Thyroid gland (tissue), 4 donors: Measurements from ENCODE around the gene ADO. TPM values are rescaled to one million over a fixed set of nuclear protein-coding genes. Genes with fewer than 3 reads are reported as not detected.
"Not testable (repeated sequence)": the region's sequence is repeated elsewhere in the genome, so short reads cannot be mapped to it uniquely, and the experiment has no call there.

ENCODE experiments used
- DNase-seq, 2 donors: peaks; one replicate each; pipeline ENCODE4 v3.0.0-alpha.2; 2019
- H3K27ac ChIP-seq, 3 donors: fragments of 200-600 bp; sonication (generic); 1 replicate in 2 of 3; 2 replicates in 1 of 3; pipeline ENCODE4 v1.5.1; 2016 to 2019; ENCODE audit warnings: mild to moderate bottlenecking in 1 of 3, moderate library complexity in 1 of 3
- H3K27me3 ChIP-seq: fragments of 200-600 bp; sonication (generic); one replicate; pipeline ENCODE4 v1.5.1; 2019
- H3K36me3 ChIP-seq, 2 donors: fragments of 200-600 bp; sonication (generic); one replicate each; pipeline ENCODE4 v1.5.1; 2016 to 2019
- H3K4me1 ChIP-seq, 2 donors: fragments of 200-600 bp; sonication (generic); one replicate each; pipeline ENCODE4 v1.5.1; 2017 to 2019
- H3K4me3 ChIP-seq, 3 donors: fragments of 200-600 bp; sonication (generic); replicated peaks in 1 of 3; 1 replicate in 2 of 3; 2 replicates in 1 of 3; pipeline ENCODE4 v1.5.1; 2016; ENCODE audit warnings: mild to moderate bottlenecking in 1 of 3
- H3K9me3 ChIP-seq: fragments of 200-600 bp; sonication (generic); one replicate; pipeline ENCODE4 v1.5.1; 2017
- CTCF ChIP-seq, 6 experiments: fragments of 200-600 bp in 3 of 6; fragments of 450-650 bp in 3 of 6; sonication (generic) in 3 of 6; IDR thresholded peaks; one replicate each; pipeline ENCODE4 v1.5.1; 2016 to 2019; ENCODE audit warnings: antibody characterized with exemption in 6 of 6, mild to moderate bottlenecking in 2 of 6, inconsistent platforms in 1 of 6, moderate library complexity in 1 of 6
- POLR2A ChIP-seq, 2 donors: fragments of 450-650 bp; IDR thresholded peaks; one replicate each; pipeline ENCODE4 v1.6.1; 2017; ENCODE audit warnings: antibody characterized with exemption in 2 of 2, mild to moderate bottlenecking in 2 of 2, moderate library complexity in 1 of 2
- WGBS, 2 donors: methylation state at CpG; one replicate each; pipeline ENCODE4 v1.1.5; 2017; 5-methylcytosine and 5-hydroxymethylcytosine counted together
- intact Hi-C: fragments of 100-400 bp; cut with DNase I; formaldehyde crosslinking; loops from one replicate; pipeline ENCODE4 v1.15.1; 2023
- total RNA-seq, 4 donors: library from RNA; depleted of rRNA; stranded (reverse); fragments of >200 nt; gene quantifications; one replicate each; pipeline ENCODE4 v1.2.3, GENCODE V29; 2016

Gene ADO
- total RNA-seq, 4 donors from 2014 or later: 21.8 to 29.7 (median 24.6) TPM

GRCh38 chr10:62779487-62780248 is 24.9 kb upstream of the ADO start:
- WGBS, 2 donors: 82 to 85% methylated on average over 5 of the region's 5 CpGs
- intact Hi-C loops: no loop called here
- TF ChIP-seq CTCF (IDR thresholded peaks at IDR 0.05): no peak
- TF ChIP-seq POLR2A (IDR thresholded peaks at IDR 0.05): no peak
- peak; percentile 30 to 45 for DNase-seq
- no peaks in the 10 kb centered on the region for H3K4me1 ChIP-seq
- no peak overlapping the region for H3K4me3 ChIP-seq
- no peaks in the 10 kb centered on the region for H3K36me3 ChIP-seq
- H3K9me3 ChIP-seq: no peaks in the 10 kb centered on the region
- no peaks in the 10 kb centered on the region for H3K27me3 ChIP-seq
- no peak overlapping the region for H3K27ac ChIP-seq

DNA sequence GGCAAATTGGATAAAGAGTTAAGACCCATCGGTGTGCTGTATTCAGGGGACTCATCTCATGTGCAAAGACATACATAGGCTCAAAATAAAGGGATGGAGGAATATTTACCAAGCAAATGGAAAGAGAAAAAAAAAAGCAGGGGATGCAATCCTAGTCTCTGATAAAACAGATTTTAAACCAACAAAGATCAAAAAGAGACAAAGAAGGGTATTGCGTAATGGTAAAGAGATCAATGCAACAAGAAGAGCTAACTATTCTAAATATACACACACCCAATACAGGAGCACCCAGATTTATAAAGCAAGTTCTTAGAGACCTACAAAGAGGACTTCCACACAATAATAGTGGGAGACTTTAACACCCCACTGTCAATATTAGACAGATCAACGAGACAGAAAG is 20.0 kb upstream of the ADO start:
- DNase-seq, H3K27me3 ChIP-seq, H3K9me3 ChIP-seq, H3K27ac ChIP-seq, H3K36me3 ChIP-seq, intact Hi-C loops, H3K4me3 ChIP-seq, H3K4me1 ChIP-seq: not testable (repeated sequence)
- 96% methylated on average over 3 of the region's 3 CpGs for WGBS, 2 donors

DNA sequence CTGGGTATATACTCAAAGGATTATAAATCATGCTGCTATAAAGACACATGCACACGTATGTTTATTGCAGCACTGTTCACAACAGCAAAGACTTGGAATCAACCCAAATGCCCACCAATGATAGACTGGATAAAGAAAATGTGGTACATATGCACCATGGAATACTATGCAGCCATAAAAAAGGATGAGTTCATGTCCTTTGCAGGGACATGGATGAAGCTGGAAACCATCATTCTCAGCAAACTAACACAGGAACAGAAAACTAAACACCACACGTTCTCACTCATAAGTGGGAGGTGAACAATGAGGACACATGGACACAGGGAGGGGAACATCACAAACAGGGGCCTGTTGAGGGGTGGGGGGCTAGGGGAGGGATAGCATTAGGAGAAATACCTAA is 16.2 kb upstream of the ADO start:
- H3K27me3 ChIP-seq, DNase-seq, H3K4me1 ChIP-seq, intact Hi-C loops, H3K36me3 ChIP-seq, H3K27ac ChIP-seq, H3K9me3 ChIP-seq, H3K4me3 ChIP-seq: not testable (repeated sequence)
- WGBS, 2 donors: 95 to 98% methylated on average over 2 of the region's 2 CpGs

DNA sequence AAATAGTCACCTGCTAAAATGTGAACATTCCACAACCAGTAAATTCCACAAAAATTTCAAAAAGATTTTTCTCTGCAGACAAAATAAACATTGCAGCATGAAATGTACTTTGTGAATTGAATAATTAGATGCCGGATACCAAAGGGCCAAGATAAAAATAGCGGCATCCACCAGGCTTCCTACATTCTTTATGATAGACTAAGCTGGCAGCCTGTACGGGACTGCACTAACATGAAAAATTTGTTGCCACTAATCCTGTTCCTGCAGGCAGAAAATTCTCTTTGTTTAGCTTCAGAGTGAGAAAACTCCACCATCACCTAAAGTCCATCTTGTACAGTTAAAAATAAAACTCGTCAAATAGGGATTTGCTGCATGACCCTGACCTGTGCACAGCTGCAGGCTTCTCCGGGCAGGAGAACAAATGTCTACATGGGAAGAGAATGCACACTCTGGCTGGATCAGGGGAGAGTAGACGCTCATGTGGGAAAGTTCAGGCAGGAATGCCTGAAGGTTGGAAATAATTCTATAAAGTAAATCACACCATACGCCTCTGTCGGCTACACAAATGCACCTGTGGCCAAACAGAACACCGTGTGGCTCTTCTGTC is 15.6 kb upstream of the ADO start:
- intact Hi-C loops: no loop called here

GRCh38 chr10:62790019-62790555 is 14.4 kb upstream of the ADO start:
- no peak for DNase-seq
- no peaks in the 10 kb centered on the region for H3K9me3 ChIP-seq
- H3K36me3 ChIP-seq: no peaks in the 10 kb centered on the region
- no peak overlapping the region for H3K27ac ChIP-seq
- H3K4me3 ChIP-seq: no peak overlapping the region
- H3K27me3 ChIP-seq: no peaks in the 10 kb centered on the region
- WGBS, 2 donors: 89 to 93% methylated on average over 14 of the region's 14 CpGs
- no peak for TF ChIP-seq POLR2A (IDR thresholded peaks at IDR 0.05)
- no peak for TF ChIP-seq CTCF (IDR thresholded peaks at IDR 0.05)
- intact Hi-C loops: no loop called here
- H3K4me1 ChIP-seq: peaks cover 0 to 6% of the 10 kb centered on the region in 2 donors

More for the DNA sequence above, 15.6 kb upstream of the ADO start:
- no peak overlapping the region for H3K4me3 ChIP-seq
- TF ChIP-seq CTCF (IDR thresholded peaks at IDR 0.05) (no peak), POLR2A (IDR thresholded peaks at IDR 0.05) (no peak)
- no peak overlapping the region for H3K27ac ChIP-seq
- no peaks in the 10 kb centered on the region for H3K36me3 ChIP-seq
- H3K9me3 ChIP-seq: no peaks in the 10 kb centered on the region
- DNase-seq: no peak
- 74 to 79% methylated on average over 9 of the region's 9 CpGs for WGBS, 2 donors
- H3K27me3 ChIP-seq: no peaks in the 10 kb centered on the region
- H3K4me1 ChIP-seq: no peaks in the 10 kb centered on the region

GRCh38 chr10:62790571-62790970 is 13.9 kb upstream of the ADO start:
- H3K4me3 ChIP-seq: no peak overlapping the region
- intact Hi-C loops: no loop called here
- H3K4me1 ChIP-seq: peaks cover 0 to 11% of the 10 kb centered on the region in 2 donors
- H3K9me3 ChIP-seq: no peaks in the 10 kb centered on the region
- H3K27me3 ChIP-seq: no peaks in the 10 kb centered on the region
- H3K27ac ChIP-seq: no peak overlapping the region
- no peak for DNase-seq
- no peaks in the 10 kb centered on the region for H3K36me3 ChIP-seq
- WGBS, 2 donors: 94 to 98% methylated on average over 2 of the region's 2 CpGs
- TF ChIP-seq CTCF (IDR thresholded peaks at IDR 0.05) (no peak), POLR2A (IDR thresholded peaks at IDR 0.05) (no peak)
